HEK293 (cell line): Measurements from ENCODE around the gene NCMAP.

Experiments
- CTCF ChIP-seq: fragments of 450-650 bp; formaldehyde crosslinking; IDR thresholded peaks from 2 replicates; pipeline ENCODE4 v1.5.1; 2016; ENCODE audit warnings: missing biosample characterization, missing genetic modification characterization
- ZNF292 ChIP-seq: fragments of 450-650 bp; formaldehyde crosslinking; IDR thresholded peaks from 2 replicates; pipeline ENCODE4 v1.5.1; 2016; ENCODE audit warnings: low read depth, missing biosample characterization, missing genetic modification characterization, borderline replicate concordance
- ZNF513 ChIP-seq: fragments of 450-650 bp; IDR thresholded peaks from 2 replicates; pipeline ENCODE4 v1.5.1; 2018; ENCODE audit warnings: missing biosample characterization, missing genetic modification characterization
- ZNF571 ChIP-seq: fragments of 450-650 bp; formaldehyde crosslinking; IDR thresholded peaks from 2 replicates; pipeline ENCODE4 v1.5.0; 2017; ENCODE audit warnings: missing biosample characterization, missing genetic modification characterization
- ZNF585B ChIP-seq: fragments of 450-650 bp; formaldehyde crosslinking; IDR thresholded peaks from 2 replicates; pipeline ENCODE4 v1.5.1; 2016; ENCODE audit warnings: missing biosample characterization, missing genetic modification characterization
- TF ChIP-seq, protein P1 (sequence below): fragments of 450-650 bp; formaldehyde crosslinking; IDR thresholded peaks from 2 replicates; pipeline ENCODE4 v1.5.1; 2016; ENCODE audit warnings: missing biosample characterization, missing genetic modification characterization

DNA sequence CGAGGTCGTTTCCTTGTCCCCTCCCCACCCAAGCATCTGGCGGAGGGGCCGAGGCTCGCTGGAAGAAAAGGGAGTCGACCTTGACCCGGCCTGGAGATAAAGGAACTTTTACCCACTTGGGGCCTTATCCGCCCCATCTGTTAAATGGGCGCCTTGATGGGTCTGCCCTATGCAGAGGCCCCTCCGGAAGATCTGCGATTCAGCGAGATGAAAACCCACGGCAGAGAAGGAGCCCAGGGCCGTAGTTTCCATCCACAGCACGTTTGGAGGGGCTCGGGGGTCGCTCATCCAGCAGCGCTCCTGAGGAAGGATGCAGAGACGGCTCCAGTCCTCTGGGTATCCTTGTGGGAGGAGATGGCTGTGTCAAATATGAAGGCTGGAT, 518 bp downstream of the NCMAP start:
- TF ChIP-seq ZNF585B (tag by site-specific recombination) (no peak), CTCF (tag by site-specific recombination) (no peak), ZNF292 (tag by site-specific recombination) (no peak), ZNF571 (tag by site-specific recombination) (no peak), ZNF513 (no peak)
- TF ChIP-seq, protein P1, sequence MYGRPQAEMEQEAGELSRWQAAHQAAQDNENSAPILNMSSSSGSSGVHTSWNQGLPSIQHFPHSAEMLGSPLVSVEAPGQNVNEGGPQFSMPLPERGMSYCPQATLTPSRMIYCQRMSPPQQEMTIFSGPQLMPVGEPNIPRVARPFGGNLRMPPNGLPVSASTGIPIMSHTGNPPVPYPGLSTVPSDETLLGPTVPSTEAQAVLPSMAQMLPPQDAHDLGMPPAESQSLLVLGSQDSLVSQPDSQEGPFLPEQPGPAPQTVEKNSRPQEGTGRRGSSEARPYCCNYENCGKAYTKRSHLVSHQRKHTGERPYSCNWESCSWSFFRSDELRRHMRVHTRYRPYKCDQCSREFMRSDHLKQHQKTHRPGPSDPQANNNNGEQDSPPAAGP (tag by site-specific recombination): no peak
